Measurements from ENCODE around the gene MAGI3. TPM values are rescaled to one million over a fixed set of nuclear protein-coding genes. Genes with fewer than 3 reads are reported as not detected.

MAGI3 gene
- total RNA-seq, 4 donors from 2014 or later: 94.3 to 180 (median 134) TPM

- no peak overlapping the region for H3K27ac ChIP-seq
- WGBS, 2 donors (ENCODE audit: low coverage in 1 of 2): 94% methylated on average over 2 of the region's 2 CpGs
- no peaks in the 10 kb centered on the region for H3K27me3 ChIP-seq
- H3K9me3 ChIP-seq: peaks cover 0 to 3% of the 10 kb centered on the region in 2 donors
- H3K4me1 ChIP-seq: no peaks in the 10 kb centered on the region
- no peak for DNase-seq
- peaks cover 0 to 33% (median 10%) of the 10 kb centered on the region in 4 donors for H3K36me3 ChIP-seq
- H3K4me3 ChIP-seq: no peak overlapping the region
- TF ChIP-seq EP300 (IDR thresholded peaks at IDR 0.05; ENCODE audit: low read depth) (no peak), POLR2A (IDR thresholded peaks at IDR 0.05) (no peak), POLR2AphosphoS5 (IDR thresholded peaks at IDR 0.05) (no peak)
- TF ChIP-seq, protein P1, sequence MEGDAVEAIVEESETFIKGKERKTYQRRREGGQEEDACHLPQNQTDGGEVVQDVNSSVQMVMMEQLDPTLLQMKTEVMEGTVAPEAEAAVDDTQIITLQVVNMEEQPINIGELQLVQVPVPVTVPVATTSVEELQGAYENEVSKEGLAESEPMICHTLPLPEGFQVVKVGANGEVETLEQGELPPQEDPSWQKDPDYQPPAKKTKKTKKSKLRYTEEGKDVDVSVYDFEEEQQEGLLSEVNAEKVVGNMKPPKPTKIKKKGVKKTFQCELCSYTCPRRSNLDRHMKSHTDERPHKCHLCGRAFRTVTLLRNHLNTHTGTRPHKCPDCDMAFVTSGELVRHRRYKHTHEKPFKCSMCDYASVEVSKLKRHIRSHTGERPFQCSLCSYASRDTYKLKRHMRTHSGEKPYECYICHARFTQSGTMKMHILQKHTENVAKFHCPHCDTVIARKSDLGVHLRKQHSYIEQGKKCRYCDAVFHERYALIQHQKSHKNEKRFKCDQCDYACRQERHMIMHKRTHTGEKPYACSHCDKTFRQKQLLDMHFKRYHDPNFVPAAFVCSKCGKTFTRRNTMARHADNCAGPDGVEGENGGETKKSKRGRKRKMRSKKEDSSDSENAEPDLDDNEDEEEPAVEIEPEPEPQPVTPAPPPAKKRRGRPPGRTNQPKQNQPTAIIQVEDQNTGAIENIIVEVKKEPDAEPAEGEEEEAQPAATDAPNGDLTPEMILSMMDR (IDR thresholded peaks at IDR 0.05): no peak
- intact Hi-C loops (cut with DNase I; ENCODE audit: low total_unique reads): no loop called here
- in situ Hi-C loops (cut with MboI; ENCODE audit: low pct_ligation_motif_present in 1 of 4, low pct_unique_long_range_greater_than_20kb in 1 of 4, low sequenced_read_pairs in 3 of 4): no loop called here
These were observed 330.7 kb downstream of the MAGI3 start for GRCh38 chr1:113721010-113721409.

- H3K27ac ChIP-seq: no peak overlapping the region
- no peak for DNase-seq
- in situ Hi-C loops (cut with MboI; ENCODE audit: low pct_ligation_motif_present in 1 of 4, low pct_unique_long_range_greater_than_20kb in 1 of 4, low sequenced_read_pairs in 3 of 4) (no loop called here), intact Hi-C loops (cut with DNase I; ENCODE audit: low total_unique reads) (no loop called here)
- no peaks in the 10 kb centered on the region for H3K9me3 ChIP-seq
- H3K27me3 ChIP-seq: no peaks in the 10 kb centered on the region
- H3K36me3 ChIP-seq: peaks cover 0 to 4% (median 0%) of the 10 kb centered on the region in 4 donors
- WGBS, 2 donors (ENCODE audit: low coverage in 1 of 2): 86 to 93% methylated on average over 5 of the region's 5 CpGs
- TF ChIP-seq POLR2AphosphoS5 (IDR thresholded peaks at IDR 0.05) (no peak), EP300 (IDR thresholded peaks at IDR 0.05; ENCODE audit: low read depth) (no peak), POLR2A (IDR thresholded peaks at IDR 0.05) (no peak)
- TF ChIP-seq, protein P1 (IDR thresholded peaks at IDR 0.05): no peak
- H3K4me1 ChIP-seq: no peaks in the 10 kb centered on the region
- H3K4me3 ChIP-seq: no peak overlapping the region
These were observed 342.5 kb downstream of the MAGI3 start for GRCh38 chr1:113732802-113733201.

DNA sequence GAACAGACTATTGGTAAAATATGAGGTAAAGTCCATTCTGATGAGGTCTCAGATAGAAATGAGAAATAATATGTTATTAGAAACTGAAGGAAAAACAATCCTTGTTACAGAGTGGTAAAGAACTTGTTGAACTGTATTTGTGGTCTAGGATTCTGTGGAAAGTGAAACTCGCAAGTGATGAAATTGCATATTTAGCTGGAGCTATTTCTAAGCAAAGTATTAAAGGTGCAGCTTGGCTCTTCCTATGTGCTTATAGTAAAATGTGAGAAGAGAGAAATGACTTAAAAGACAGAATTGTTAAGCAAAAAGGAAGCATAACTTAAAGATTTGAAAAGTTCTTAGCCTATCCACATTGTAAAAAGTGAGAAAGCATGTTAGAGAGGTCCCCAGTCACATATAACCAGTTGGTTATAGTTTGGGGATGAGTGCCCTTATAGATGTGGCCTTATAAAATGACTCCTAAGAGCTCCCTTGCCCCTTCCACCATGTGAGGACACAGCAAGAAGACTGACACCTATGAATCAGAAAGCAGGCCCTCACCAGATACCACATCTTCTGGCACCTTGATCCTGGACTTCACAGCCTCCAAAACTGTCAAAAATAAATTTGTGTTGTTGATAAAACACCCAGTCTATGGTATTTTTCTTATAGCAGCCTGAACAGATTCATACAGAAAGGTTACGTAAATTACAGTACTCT lies 344.2 kb downstream of the MAGI3 start:
- peaks cover 0 to 4% (median 0%) of the 10 kb centered on the region in 4 donors for H3K36me3 ChIP-seq
- no peaks in the 10 kb centered on the region for H3K27me3 ChIP-seq
- no peak for DNase-seq
- in situ Hi-C loops (cut with MboI; ENCODE audit: low pct_ligation_motif_present in 1 of 4, low pct_unique_long_range_greater_than_20kb in 1 of 4, low sequenced_read_pairs in 3 of 4): no loop called here
- WGBS, 2 donors (ENCODE audit: low coverage in 1 of 2): 81 to 97% methylated on average over 2 of the region's 2 CpGs
- intact Hi-C loops (cut with DNase I; ENCODE audit: low total_unique reads): no loop called here
- H3K27ac ChIP-seq: no peak overlapping the region
- TF ChIP-seq POLR2A (IDR thresholded peaks at IDR 0.05): no peak
- TF ChIP-seq POLR2AphosphoS5 (IDR thresholded peaks at IDR 0.05): no peak
- TF ChIP-seq, protein P1 (IDR thresholded peaks at IDR 0.05): no peak
- TF ChIP-seq EP300 (IDR thresholded peaks at IDR 0.05; ENCODE audit: low read depth): no peak
- H3K4me1 ChIP-seq: no peaks in the 10 kb centered on the region
- H3K4me3 ChIP-seq: no peak overlapping the region
- no peaks in the 10 kb centered on the region for H3K9me3 ChIP-seq

Small RNAs within 50 kb of the gene (small RNA-seq; reads per million reads assigned to genes)
- gene MTND5P20: 0 reads per million in 4 donors
